SKM-1 treated with dmso at 0.1 percent for 144 hours (cell line): Measurements from ENCODE around the gene COL11A2.
A peak's percentile ranks its signal among the peaks of the same experiment; 100 is the strongest.
"Not testable (repeated sequence)": the region's sequence is repeated elsewhere in the genome, so short reads cannot be mapped to it uniquely, and the experiment has no call there.

Experiments
- DNase-seq: peaks from one replicate; lab custom pipeline; 2025; ENCODE audit not compliant: unreplicated experiment; lab: John Stamatoyannopoulos, UW

COL11A2 gene

DNA sequence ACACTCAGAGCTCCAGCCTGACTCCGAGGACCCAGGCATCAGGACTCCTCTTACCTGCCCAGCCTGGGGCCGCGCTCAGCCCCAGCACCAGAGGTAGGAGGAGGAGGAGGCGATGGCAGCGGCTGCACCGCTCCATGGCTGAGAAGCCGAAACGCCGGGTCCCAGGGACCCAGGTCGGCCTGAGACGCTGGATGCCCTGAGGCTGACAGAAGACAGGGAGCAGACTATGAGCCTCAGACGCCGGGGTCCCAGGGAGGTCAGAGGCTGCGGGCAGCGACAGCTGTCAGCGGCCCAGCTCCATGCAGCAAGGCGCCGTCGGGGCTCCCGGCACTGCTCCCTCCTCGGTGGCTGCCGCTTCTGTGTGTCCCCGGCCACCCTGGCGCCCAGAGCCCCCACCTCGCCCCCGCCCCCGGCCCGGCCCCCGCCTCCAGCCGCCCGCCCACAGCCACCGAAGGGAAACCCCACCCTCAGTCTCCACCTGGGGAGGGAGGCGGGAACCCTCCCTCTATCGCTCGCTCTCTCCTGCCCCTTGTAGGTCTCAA lies at the start of gene COL11A2:
Gene COL11A2, minus strand, starts transcription at position 363 of the 542 bp plus-strand sequence. Its CDS starts 227 bp downstream, at position 136.
- DNase-seq = no peak

GRCh38 chr6:33241968-33242367 lies 49.7 kb upstream of the COL11A2 start:
- no peak for DNase-seq

- no peak for DNase-seq
These were observed 45.5 kb upstream of the COL11A2 start for GRCh38 chr6:33237741-33238140.

DNA sequence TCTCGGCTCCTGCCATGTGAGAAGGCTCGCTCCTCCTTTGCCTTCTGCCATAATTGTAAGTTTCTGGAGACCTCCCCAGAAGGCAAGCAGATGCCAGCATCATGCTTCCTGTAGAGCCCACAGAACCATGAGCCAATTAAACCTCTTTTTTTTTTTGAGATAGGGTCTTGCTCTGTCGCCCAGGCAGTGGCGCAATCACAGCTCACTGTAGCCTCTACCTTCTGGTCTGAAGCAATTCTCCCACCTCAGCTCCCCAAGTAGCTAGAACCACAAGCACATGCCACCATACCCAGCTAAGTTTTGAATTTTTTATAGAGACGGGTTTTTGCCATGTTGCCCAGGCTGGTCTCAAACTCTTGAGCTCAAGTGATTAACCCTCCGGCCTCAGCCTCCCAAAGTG lies 44.6 kb upstream of the COL11A2 start:
- DNase-seq = no peak

DNA sequence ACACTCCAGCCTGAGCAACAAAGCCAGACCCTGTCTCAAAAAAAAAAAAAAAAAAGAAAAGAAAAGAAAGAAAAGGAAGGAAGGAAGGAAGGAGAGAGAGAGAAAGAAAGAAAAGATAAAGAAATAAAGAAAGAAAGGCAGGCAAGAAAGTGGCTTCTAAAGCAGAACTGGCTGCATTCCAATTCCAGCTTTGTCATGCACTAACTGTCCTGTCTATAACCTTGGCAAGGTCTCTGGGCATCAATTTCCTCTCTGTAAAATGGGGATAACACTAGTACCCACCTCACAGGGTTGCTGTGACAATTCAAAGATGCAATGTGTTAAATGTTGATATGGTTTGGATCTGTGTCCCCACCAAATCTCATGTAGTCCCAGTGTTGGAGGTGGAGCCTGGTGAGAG lies 44.1 kb upstream of the COL11A2 start:
- DNase-seq = no peak

DNA sequence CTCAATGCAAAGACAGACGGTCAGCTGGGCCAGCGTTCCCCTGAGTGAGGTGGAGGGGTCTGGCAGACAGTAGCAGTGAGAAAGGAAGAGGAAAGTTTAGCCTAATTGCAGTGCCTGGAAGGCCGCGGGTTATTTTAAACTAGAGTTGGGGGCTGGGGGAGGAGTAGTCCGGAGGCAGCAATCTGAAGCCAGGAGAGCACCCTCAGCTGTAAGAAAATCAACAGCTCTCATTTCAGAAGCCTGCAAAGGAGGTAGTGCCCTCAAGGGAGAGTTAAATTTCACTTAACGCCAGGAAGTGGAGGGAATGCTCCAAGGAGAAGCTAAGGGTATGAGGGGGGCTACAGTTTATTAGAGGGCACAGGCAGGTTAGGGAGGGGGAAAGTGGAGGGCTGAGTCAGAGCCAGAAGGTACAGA lies 43.0 kb upstream of the COL11A2 start:
- DNase-seq = no peak

GRCh38 chr6:33226503-33227120 lies 34.3 kb upstream of the COL11A2 start:
- DNase-seq = not testable (repeated sequence)

DNA sequence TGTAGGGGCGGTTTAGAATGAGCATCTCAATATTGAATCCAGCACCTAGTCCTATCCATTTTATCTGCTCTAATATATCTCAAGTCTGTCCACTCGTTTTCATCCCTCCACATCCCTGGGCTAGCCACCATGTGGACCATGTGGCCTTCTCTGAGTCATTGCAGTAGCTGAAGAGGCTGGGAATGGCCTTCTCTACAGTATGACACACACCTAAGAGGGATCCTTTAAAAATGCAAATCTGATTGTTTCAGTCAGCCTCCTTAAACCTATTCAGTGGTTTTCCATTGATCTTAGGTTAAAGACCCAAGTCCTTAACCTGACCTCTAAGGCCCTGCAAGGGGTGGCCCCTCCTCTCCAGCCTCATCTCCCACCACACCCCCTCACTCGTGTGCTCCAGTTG lies 25.4 kb upstream of the COL11A2 start:
- DNase-seq = no peak

DNA sequence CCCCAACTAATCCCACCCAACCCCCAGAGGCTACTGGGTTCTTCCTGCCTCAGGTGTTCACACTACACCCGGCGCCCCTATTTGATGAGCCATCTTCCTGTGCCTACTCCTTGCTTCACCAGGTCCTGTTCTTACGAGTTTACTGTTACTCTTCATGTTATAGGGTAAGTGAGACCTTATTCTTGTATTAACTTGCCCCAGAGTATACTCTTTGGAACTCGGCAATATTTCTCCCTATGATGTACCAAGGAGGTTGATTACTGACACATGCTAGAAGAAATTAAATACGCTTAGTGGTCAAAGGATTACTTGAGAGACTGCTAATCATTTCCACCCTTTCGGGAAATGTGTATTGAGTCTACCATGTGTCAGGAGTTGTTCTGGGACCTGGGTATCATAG lies 25.0 kb upstream of the COL11A2 start:
- no peak for DNase-seq

GRCh38 chr6:33216117-33216649 lies 23.9 kb upstream of the COL11A2 start:
- no peak for DNase-seq

DNA sequence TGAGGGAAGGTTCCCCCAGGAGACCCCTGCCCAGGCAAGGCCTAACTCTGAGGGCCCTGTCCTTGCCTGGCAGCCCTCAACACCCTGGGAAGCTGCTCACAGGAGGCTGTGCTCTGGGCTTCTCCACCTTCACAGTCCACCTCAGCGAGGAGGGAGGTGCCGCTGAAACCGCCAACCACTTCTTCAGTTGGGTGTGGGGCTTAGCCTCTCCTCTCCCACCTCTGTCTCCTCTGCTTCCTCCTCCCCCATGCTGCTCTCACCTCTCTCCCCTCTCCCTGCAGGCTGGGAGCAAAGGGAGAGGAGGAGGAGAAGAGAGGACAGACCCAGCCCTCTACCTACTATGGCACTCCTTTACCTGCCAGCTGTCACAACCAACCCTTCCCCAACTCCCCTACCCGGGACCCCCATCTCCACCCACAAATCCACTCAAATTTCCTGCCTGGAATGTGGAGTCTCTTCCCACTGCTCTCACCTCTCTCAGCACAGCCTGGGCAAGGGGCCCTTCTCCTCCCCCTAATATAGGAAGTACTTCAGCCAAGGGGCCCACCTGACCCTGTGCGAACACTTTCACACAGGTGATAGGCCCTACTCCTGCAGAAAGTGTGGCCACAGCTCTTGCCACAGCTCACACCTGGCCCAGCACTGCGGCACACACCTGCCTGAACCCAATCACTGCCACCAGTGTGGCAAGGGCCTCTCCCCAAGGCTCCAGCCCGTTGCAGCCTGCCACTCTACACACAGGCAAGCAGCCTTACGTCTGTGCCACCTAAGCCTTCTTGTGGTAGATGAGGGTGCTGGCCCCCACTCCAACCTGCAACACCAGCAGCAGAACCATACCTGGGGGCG lies 23.2 kb upstream of the COL11A2 start:
- DNase-seq = no peak

DNA sequence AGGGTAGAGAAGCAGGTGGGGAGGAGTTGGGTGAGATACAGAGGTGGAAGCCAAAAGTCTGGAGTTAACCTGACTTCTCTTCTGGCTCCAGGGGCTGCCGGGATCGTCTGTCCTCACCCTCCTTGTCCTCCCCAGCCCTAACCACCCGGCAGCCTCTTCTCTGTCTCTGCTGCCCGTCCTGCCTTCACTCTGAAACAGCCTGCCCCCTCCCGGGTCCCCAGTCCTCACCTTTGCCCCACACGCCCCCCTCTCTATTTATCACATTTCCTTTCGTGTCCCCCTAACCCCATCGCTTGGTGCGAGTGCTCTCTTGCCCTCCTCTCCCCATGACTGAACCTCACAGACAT lies 21.7 kb upstream of the COL11A2 start:
- no peak for DNase-seq

DNA sequence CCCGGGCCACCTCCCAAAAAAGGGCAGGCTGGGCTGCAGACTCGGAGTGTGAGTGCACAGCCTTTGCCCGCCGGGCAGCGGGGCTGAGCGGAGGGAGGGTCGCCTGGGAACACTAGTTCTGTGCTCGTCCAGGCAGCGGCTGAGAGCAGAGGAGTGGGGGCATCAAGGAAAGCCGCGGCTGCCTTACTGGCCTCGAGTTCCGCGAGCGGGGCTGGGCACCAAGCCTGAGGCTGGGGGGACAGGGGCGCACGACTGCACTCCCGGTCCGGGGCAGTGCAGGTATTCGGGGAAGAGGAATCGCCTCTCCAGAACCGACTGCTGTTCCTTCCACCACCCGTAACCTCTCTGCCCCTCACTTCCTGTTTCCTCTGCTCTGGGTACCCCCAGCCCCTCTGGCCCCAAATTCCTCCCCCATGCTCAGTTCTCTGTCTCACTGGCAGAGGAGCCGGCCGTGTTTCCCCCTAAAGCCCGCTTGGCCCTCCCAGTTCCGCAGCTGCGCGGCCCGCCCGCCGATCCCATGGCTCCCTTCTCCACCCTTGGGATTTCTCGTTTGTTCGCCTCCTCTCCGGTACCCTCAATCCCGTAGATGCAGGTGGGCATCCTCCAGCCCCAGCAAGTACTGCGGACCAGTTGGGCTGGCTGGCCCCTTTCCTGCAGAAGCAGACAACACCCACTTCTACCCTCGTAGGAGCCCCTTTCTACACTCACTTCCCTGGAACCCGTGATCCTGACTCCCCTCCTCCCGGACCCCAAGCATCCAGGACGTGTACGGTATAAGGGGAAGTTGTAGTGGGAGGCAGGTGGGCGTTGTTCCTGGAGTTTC lies 21.1 kb upstream of the COL11A2 start:
- DNase-seq = peak; percentile 37

DNA sequence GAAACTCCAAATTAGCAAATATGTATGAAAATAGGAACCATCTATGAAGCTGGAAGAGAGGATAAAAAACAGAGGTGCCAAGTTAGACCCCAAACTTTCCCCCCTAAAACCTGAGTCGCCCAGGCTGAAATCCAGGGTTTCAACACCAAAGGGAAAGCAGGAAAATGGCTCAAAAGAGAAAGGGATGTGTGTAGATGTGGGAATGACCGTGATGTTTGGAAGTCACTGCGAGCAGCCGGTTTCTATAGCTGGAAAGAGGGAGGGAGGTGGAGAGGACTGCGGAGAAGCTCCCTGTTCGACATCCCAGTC lies 20.5 kb upstream of the COL11A2 start:
- DNase-seq = no peak

DNA sequence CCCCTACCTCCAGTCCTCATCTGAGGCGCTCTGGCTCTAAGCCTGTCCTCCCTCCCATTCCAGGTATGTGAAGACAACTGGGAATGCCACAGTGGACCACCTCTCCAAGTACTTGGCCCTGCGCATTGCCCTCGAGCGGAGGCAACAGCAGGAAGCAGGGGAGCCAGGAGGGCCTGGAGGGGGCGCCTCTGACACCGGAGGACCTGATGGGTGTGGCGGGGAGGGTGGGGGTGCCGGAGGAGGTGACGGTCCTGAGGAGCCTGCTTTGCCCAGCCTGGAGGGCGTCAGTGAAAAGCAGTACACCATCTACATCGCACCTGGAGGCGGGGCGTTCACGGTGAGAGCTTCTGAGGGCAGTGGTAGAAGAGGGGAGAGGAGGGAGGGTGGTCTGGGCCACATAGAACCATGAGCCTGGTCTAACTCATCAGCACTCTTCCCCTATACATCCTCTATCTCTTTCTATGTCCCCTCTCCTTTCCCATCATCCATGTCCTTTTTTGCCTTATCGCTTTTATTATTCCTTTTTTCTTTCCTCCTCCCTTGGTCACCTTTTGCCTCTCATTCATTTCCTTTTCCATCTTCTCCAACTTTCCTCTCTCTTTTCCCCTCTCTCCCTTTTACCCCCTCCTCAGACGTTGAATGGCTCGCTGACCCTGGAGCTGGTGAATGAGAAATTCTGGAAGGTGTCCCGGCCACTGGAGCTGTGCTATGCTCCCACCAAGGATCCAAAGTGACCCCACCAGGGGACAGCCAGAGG lies 19.6 kb upstream of the COL11A2 start:
- no peak for DNase-seq

DNA sequence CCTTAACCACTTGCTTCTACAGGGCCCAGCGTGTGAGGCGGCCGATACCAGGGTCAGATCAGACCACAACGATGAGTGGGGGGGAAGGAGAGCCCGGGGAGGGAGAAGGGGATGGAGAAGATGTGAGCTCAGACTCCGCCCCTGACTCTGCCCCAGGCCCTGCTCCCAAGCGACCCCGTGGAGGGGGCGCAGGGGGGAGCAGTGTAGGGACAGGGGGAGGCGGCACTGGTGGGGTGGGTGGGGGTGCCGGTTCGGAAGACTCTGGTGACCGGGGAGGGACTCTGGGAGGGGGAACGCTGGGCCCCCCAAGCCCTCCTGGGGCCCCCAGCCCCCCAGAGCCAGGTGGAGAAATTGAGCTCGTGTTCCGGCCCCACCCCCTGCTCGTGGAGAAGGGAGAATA lies 18.9 kb upstream of the COL11A2 start:
- DNase-seq = no peak

DNA sequence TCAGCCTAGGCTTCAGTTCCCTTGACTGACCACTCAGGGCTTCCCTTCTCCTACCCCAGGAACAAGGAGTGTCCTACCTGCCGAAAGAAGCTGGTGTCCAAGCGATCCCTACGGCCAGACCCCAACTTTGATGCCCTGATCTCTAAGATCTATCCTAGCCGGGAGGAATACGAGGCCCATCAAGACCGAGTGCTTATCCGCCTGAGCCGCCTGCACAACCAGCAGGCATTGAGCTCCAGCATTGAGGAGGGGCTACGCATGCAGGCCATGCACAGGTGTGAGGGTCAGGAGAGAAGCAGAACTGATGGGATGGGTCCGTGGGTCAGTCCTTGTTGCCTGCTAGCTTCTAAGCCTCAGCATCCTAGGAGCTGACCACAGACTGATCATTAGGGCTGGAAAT lies 17.6 kb upstream of the COL11A2 start:
- no peak for DNase-seq

GRCh38 chr6:33208091-33208967 lies 16.1 kb upstream of the COL11A2 start, which contains the start of gene RING1:
RING1 (plus strand) TSS chr6:33208500; CDS start chr6:33208823, 323 bp downstream.
- DNase-seq = peak; percentile 53

DNA sequence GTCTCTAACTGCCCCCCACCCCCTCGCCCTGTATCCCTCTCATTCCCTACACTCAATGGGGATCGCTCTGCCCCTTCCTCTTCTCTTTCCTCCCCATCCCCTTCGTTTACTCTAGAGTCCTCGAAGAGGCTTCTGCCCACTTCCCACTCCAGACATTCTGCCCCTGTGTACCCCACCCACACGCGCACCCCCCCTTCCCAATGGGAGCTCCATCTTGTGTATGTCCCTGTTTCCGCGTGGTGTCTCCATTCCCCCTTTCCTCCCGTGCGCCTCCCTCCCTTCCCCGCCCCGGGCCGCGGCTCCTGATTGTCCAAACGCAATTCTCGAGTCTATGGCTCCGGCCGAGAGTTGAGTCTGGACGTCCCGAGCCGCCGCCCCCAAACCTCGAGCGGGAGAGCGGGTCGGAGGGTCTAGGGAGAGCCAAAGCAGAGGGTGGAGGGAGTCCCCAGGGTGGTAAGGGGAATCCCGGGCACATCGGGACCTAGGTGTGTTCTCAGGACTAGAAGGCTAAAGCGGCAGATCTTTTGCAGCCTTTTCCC lies 15.4 kb upstream of the COL11A2 start:
- no peak for DNase-seq
